PC-3 (cell line): Measurements from ENCODE around the gene TRIM45.

Experiments used
- CTCF ChIP-seq: fragments of 300-600 bp; sonication (generic); conservative IDR thresholded peaks from 2 replicates; pipeline ENCODE4 v1.5.1; 2017; ENCODE audit warnings: antibody characterized with exemption, low read depth, mild to moderate bottlenecking, low read length
- EZH2 ChIP-seq: fragments of 300-600 bp; sonication (generic); IDR thresholded peaks from one replicate; pipeline ENCODE4 v1.6.1; 2017; ENCODE audit warnings: antibody characterized with exemption, mild to moderate bottlenecking, low read length; ENCODE audit not compliant: unreplicated experiment

DNA sequence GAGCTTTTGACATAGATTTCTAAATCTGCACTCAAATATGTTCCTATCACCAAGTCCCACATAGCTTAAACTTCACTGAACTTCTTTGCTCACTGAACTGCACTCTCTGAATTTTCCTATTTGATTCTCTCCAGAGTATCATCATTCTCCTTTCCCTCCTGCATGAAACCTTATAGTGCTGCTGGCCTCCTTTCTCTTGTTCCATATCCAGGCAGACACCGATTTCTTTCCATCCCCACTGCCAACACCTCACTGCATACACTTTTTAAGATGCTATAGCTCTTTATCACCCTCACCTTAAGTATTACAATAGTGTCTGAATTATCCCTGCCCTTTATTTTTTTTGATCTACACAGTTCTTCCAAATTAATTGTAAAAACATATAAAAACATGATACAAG, 3.1 kb upstream of the TRIM45 start:
- TF ChIP-seq CTCF (no peak), EZH2 (no peak)
